GM10248 (cell line): ENCODE data around the gene BPIFB6.

Experiments used
- CTCF ChIA-PET: fragments of 300-600 bp; sonication (Branson Sonifier 250); formaldehyde crosslinking; extraction: SDS; loops from one replicate; lab custom pipeline; 2021; ENCODE audit warnings: antibody characterized with exemption; lab: Yijun Ruan, JAX
- POLR2A ChIA-PET: fragments of 350-650 bp; sonication (Branson Sonifier 250); formaldehyde crosslinking; extraction: SDS; loops from one replicate; lab custom pipeline; 2020; ENCODE audit warnings: antibody characterized with exemption; lab: Yijun Ruan, JAX
- DNase-seq: peaks from one replicate; pipeline ENCODE4 v3.0.0; 2012; ENCODE audit errors: extremely low spot score
- TF ChIP-seq, protein P1 (sequence below): IDR thresholded peaks from 2 replicates; pipeline ENCODE4 v1.5.1; 2012; ENCODE audit warnings: mild to moderate bottlenecking, low read depth; ENCODE audit errors: extremely low read depth, missing control alignments, control extremely low read depth

BPIFB6 gene, protein sequence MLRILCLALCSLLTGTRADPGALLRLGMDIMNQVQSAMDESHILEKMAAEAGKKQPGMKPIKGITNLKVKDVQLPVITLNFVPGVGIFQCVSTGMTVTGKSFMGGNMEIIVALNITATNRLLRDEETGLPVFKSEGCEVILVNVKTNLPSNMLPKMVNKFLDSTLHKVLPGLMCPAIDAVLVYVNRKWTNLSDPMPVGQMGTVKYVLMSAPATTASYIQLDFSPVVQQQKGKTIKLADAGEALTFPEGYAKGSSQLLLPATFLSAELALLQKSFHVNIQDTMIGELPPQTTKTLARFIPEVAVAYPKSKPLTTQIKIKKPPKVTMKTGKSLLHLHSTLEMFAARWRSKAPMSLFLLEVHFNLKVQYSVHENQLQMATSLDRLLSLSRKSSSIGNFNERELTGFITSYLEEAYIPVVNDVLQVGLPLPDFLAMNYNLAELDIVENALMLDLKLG

GRCh38 chr20:33031531-33031930 is at the start of gene BPIFB6:
BPIFB6 (plus strand) TSS chr20:33031648; CDS start chr20:33031648, 0 bp downstream.
- ChIA-PET POLR2A (no interaction called here), CTCF (interaction anchor here (0.7 to 1.5 kb wide), 2 partner anchors 23 to 108 kb away, joined by 3 read pairs; no protein-coding TSS in a partner anchor)
- TF ChIP-seq, protein P1, sequence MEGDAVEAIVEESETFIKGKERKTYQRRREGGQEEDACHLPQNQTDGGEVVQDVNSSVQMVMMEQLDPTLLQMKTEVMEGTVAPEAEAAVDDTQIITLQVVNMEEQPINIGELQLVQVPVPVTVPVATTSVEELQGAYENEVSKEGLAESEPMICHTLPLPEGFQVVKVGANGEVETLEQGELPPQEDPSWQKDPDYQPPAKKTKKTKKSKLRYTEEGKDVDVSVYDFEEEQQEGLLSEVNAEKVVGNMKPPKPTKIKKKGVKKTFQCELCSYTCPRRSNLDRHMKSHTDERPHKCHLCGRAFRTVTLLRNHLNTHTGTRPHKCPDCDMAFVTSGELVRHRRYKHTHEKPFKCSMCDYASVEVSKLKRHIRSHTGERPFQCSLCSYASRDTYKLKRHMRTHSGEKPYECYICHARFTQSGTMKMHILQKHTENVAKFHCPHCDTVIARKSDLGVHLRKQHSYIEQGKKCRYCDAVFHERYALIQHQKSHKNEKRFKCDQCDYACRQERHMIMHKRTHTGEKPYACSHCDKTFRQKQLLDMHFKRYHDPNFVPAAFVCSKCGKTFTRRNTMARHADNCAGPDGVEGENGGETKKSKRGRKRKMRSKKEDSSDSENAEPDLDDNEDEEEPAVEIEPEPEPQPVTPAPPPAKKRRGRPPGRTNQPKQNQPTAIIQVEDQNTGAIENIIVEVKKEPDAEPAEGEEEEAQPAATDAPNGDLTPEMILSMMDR, result no peak
- DNase-seq, result no peak

GRCh38 chr20:32982617-32983458 is 48.6 kb upstream of the BPIFB6 start:
- ChIA-PET POLR2A (no interaction called here), CTCF (interaction anchor here (1.1 to 2.4 kb wide), 3 partner anchors 11 to 22 kb away, joined by 3 to 10 read pairs (median 3); partner anchors contain the start of gene SUN5)
- TF ChIP-seq, protein P1, result no peak
- DNase-seq, result no peak

DNA sequence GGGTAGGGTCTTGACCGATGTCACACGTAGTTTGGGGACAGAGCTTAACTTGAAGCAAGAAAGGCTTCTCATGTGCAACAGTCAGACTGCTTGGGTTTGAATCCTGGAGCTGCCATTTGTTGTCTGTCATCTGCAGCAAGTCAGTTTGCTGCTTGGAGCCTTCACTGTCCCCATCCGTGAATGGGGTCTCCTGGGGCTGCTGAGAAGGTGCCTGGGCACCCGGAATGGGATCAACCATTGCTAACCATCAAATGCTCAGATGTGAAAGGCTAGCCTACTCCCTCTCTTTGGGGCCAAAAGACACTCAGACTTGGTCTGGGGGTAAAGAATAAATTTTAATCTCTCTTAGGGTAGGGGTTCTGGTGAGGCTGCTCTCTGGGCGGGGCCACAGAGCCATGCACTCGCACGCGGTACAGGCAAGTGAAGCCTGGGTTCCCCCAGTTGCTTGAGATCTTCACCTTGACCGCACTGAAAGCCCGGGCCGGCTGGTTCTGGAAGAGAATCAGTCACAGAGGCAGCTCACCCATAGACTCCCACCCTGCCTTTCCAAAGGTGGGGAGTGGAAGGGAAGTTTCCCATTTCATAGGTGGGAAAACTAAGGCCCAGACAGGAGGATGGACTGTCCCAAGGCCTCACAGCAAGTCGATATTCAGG is 47.9 kb upstream of the BPIFB6 start:
- TF ChIP-seq, protein P1, result no peak
- ChIA-PET POLR2A (no interaction called here), CTCF (interaction anchor here (1.1 to 2.4 kb wide), 3 partner anchors 11 to 21 kb away, joined by 3 to 10 read pairs (median 3); partner anchors contain the start of gene SUN5)
- DNase-seq, result no peak

DNA sequence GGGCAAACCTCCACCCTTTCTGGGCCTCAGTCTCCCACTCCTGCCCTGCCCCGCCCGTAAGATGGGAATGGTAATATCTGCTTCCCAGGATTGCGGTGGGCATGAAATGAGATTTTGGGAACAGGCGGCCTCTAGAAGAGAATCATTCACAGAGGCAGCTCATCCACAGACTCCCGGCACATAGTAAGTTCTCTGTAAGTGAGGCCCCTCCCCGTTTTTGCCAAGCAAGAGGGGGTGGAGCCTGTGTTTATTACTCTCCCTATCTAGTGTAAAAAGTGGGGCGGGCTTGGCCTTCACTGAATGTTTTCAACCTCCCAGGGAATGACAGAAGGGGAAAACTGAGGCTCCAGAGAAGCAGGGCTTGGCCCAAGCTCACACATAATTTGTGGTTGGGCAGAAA is 47.3 kb upstream of the BPIFB6 start:
- CTCF ChIA-PET, result interaction anchor here (1.7 to 2.4 kb wide), 2 partner anchors 10 to 20 kb away, joined by 3 to 10 read pairs; partner anchors contain the start of gene SUN5
- POLR2A ChIA-PET, result no interaction called here
- TF ChIP-seq, protein P1, result no peak
- no peak for DNase-seq

DNA sequence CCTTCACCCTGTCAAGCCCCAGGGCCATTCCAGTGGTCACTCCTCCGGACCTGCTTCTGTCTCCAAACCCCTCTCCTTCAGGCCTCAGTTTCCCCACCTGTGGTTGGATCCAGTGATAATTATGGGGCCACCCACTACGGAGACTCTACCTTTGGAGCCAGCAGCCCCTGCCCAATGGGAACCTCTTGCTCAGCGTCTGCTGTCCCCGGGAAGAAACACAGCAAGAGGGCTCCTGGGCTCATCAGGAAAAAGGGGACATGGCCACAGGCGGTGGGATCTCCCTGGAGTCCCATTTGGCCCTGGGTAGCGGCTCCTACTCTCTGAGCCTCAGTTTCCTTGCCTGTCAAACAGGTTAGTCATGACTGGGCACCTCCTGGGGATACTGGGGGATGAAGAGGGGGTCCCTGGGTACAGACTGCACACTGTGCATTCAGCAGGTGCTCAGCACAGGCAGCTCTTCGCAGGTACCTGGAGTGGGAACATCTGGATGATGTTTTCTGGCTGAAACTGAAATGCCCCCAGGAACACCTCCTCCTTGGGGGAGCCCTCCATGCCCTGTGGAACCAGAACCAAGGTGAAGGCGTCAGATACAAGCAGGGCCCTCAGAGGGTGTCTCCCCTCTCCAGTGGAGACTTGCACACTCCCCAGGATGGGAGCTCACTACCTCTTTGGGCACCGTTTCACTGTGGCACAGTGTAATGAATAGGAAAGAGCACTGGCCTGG is 46.7 kb upstream of the BPIFB6 start:
- POLR2A ChIA-PET, result no interaction called here
- TF ChIP-seq, protein P1, result no peak

More for the DNA sequence above, 46.7 kb upstream of the BPIFB6 start:
- no peak for DNase-seq
- CTCF ChIA-PET, result interaction anchor here (1.7 to 2.4 kb wide), 2 partner anchors 10 to 20 kb away, joined by 3 to 10 read pairs; partner anchors contain the start of gene SUN5
